GM18517 (cell line): ENCODE measurements around the gene ABI3.
"Not testable (repeated sequence)": the region's sequence is repeated elsewhere in the genome, so short reads cannot be mapped to it uniquely, and the experiment has no call there.

Source experiments
- ATAC-seq: cut with Tn5 transposase; IDR thresholded peaks from one replicate; pipeline ENCODE4 v1.9.1; 2021; ENCODE audit warnings: mild to moderate bottlenecking, moderate library complexity; ENCODE audit not compliant: unreplicated experiment

The ABI3 gene

DNA sequence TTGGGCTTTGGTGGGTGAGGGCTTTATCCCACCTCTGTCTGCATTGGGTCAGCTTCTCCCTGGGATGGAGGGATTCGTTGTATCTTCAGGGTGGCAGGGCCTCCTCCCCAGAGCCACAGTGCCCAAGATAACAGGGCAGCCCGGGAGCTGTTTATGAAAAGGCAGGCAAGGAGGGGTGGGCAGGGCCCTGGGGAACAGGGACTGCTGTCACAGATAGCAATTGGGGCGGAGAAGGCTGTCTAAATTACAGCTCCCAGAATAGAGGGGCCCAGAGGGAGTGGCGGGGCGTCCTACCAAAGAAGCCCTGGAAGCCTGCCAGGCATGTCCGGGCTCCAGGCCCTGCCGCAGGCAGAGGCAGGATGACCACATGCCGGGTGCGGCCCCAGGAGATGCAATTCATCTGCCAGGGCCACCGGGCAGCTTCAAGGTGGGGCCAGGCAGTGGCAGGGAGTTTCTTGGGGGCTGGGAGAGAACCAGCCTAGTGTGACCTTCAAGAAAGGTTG lies 38.8 kb downstream of the ABI3 start:
- ATAC-seq = no peak

DNA sequence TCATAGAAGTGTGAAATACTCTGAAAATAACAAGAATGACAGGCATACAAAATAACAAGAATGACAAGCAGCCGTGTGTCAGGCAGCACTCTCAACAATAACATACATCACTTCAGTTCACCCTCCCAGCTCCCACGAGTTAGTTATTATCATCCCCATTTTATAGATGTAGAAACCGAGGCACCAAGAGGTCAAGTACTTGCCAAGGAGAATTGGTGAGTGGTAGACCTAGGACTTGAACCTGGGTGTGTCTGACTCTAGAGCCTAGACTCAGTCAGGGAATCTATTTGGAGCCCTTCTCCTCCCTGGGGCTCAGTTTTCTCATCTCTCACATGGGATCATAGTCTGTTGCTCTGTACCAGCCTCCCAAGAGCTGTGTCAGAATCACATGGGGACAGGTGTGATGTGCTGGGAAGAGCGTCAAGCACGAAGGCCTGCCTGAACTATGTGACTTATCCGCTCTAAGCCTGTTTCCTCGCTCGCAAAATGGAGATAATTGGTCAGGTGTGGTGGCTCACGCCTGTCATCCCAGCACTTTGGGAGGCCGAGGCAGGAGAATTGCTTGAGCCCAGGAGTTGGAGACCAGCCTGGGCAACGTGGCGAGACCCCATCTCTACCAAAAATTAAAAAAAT lies 39.5 kb downstream of the ABI3 start:
- no peak for ATAC-seq

DNA sequence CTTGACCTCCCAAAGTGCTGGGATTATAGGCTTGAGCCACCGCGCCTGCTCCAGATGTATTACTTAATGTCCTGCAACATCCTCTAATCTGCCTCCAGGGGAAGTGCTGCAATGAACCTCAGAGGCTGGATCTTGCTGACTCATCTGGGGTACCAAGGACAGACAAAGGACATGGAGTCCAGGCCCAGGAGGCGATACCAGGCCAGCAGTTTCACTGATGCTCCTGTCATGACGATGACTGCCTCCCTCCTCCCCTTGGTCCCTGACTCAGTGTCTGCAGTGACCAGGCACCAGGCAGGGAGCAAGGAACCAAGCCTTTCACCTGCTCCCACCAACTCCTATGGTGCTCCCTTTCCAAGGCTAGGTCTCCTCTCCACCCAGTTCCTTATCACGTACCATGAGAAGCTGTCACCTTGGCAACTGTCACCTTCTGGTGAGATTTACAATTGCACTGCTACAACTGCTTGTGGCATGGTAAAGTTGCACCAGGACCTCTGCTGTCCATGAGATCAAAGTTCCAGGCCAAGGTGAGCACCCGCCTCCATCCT lies 41.7 kb downstream of the ABI3 start:
- no peak for ATAC-seq

DNA sequence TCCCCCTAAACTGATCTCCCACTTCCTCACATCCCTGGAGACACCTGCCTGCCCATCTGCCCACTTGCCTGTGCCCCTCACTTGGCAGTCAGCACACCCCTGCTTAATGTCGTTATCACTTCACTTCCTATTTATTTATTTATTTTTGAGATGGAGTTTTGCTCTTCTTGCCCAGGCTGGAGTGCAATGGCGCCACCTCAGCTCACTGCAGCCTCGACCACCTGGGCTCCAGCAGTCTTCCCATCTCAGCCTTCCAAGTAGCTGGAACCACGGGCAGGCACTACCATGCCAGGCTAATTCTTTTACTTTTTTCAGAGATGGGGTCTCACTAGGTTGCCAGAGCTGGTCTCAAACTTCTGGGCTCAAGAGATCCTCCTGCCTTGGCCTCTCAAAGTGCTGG lies 43.6 kb downstream of the ABI3 start:
- no peak for ATAC-seq

DNA sequence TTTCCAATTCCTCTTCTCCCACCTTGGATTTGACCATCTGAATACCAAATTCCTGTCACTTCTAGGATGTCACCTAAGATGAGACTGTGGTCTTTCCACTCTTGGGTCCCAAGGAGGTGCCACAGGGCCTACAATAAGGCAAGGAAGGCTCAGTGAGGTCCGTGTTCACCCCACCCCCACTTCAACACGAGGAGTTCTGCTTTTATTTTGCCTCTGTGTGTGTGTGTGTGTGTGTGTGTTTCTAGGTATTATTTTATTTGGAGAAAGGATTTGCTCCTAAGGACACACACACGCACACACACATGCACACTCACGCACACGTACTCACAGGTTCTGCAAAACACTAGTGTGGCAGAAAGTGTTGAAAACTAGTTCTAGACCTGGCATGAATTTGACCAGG lies 44.6 kb downstream of the ABI3 start:
- no peak for ATAC-seq

DNA sequence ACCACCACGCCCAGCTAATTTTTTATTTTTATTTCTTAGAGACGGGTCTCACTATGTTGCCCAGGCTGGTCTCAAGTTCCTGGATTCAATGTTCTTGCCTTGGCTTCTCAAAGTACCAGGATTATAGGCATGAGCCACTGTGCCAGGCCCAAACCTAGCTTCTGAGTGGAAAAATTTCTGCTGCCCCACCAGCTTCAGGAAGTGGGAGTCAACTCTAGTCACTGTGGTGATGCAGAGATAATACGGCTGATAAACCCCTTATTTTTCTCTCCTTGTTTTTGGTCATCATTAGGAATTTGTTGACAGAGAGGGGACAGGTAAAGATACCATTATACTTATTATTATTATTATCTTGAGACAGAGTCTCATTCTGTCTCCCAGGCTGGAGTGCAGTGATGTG lies 47.9 kb downstream of the ABI3 start:
- no peak for ATAC-seq

DNA sequence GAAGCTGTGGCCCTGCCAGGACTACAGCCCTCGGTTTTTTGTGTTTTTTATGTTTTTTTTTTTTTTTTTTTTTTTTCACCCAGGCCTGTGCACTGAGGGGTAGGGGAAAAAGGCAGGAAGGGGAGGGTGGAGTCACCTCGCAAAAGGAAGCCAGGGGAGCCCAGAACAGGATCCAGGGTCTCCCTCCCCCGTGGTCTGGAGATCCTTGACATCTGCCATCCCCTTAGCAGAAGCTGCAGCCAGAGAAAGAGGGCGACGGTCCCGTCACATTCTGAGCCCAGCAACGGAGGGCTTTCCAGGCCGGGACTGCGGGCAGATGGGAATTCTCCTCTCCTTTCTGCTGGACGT lies 49.1 kb downstream of the ABI3 start:
- ATAC-seq = no peak

DNA sequence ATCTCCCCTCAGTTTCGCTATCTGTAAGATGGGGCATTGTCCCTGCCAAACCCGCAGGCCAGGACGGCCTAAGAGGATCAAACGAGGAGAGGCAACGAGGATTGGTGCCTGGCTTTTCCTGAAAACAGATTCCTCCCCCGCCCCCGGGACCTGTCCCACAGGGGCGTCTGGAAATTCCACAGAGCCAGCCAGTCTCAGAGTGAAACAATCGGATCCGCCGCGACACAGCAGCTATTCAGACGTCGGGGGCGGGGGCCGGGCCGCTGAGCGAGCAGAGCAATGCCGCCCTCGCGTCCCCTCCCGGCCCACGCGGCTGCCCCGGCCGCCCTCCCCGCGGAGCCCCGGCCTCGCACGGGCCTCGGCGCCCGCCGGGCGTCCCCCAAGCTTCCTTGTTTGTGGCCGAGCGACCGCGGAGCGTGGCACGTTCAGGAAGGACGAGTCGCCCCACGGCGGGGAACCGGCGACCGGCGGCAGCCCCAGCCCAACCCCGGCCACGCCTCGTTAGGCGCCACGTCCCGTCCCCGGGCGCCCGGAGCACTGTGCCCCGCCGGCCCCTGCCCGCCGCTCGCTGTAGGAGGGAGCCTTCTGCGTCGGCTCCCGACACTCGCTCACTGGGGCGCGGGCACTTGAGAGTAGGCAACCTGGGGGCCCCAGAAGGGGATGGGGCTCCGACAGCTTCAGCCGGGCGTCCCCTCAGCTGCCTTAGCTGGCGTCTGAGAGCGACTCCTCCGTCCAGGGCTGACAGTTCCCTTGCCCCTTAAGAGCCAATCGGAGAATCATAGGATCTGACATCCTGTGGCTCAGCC lies 49.7 kb downstream of the ABI3 start:
- no peak for ATAC-seq

DNA sequence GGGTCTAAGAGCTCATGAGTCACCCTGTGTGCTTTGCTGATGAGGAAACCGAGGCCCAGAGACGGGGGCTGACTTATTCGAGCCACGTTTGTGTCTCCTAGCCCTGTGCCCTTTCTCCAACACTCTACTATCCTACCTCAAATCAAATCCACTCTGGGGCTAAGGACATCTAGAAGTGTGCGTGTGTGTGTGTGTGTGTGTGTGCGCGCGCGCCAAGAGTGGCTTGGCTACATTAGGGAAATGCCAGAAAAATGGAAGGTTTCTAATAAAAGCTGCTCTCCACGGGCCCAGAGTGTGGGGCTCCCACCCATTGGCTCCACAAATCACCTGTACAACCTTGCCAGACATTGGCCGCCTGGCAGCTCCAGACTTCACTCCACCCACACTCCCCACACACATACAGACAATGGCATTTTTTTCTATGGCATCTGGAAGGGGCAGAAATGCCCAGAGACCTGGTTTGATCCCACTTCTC lies 50.3 kb downstream of the ABI3 start:
- no peak for ATAC-seq

DNA sequence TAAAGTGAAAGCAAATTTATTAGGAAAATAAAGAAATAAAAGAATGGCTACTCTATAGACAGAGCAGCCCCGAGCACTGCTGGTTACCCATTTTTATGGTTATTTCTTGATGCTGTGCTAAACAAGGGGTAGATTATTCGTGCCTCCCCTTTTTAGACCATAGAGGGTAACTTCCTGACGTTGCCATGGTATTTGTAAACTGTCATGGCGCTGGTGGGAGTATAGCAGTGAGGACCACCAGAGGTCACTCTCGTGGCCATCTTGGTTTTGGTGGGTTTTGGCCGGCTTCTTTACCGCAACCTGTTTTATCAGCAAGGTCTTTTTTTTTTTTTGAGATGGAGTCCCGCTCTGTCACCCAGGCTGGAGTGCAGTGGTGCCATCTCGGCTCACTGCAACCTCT lies 51.0 kb downstream of the ABI3 start:
- ATAC-seq = not testable (repeated sequence)

DNA sequence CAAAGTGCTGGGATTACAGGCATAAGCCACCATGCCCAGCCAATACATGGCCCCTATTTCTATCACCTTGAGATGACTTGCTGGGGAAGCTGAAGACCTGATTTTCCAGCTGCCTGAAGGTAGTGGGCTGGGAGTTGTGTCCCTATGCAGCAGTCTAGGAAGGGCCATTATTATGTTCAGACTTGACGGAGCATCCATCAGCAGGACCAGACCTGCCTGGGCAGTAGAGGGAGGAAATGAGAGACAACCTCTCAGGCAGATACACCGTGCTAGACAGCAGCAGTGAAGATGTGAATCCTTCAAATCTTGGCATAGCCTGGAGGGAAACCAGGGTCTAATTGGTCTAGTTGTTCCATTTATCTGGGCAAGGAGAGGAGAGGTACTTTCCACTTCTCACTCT lies 55.7 kb downstream of the ABI3 start:
- ATAC-seq = no peak

DNA sequence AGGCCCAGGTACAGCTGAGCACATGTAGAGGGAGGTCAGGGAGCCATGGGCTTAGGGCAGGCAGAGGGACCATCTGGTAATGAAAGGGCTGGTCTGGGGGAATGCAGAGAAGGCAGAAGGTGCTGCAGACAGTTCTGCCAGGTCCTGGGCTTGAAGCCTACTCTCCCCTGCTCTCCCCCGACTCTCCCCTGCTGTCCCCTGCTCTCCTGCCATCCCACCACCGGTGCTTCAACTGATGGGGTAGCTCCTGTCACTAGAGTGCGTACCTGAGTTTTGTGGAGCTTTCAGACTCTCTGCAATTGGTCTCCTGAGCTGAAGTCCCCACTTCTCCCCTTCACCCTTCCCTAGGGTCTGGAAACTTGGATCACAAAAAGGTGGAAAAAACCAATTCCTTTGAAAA lies 57.4 kb downstream of the ABI3 start:
- no peak for ATAC-seq

DNA sequence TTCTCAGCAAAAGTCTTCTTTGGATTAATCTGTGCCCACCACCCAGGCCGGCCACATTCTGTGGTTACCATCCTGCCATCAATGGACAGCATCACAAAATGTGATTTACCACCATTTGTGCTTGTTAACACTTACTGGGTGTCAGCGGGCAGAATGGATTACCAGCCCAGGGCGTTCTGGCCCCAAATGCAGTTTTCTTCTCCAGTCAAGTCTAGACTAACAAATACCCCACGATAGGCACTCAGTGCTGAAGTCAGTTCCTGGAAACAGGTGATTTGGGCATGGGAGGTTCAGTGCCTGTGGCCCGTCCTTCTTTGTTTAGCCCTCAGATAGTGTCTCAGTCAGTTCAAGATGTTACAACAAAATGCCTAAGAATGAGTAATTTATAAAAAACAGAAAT lies 58.8 kb downstream of the ABI3 start:
- ATAC-seq = no peak
